Neuron (in vitro differentiated cells): ENCODE results near the gene MEDAG.
A peak's percentile ranks its signal among the peaks of the same experiment; 100 is the strongest.

Experiments used
- H2AFZ ChIP-seq: one replicate; pipeline ENCODE4 v1.6.1; 2013; ENCODE audit warnings: low read depth, mild to moderate bottlenecking, inconsistent platforms, low read length, moderate library complexity
- H3K27me3 ChIP-seq: one replicate; pipeline ENCODE4 v1.6.1; 2013; ENCODE audit warnings: low read length; ENCODE audit not compliant: insufficient read depth
- H3K36me3 ChIP-seq: one replicate; pipeline ENCODE4 v1.6.1; 2013; ENCODE audit warnings: low read length; ENCODE audit not compliant: insufficient read depth
- H3K4me1 ChIP-seq: one replicate; pipeline ENCODE4 v1.6.1; 2013; ENCODE audit warnings: low read length; ENCODE audit not compliant: insufficient read depth
- H3K4me3 ChIP-seq: 2 replicates; pipeline ENCODE4 v1.5.1; 2013; ENCODE audit warnings: mild to moderate bottlenecking, low read length, moderate library complexity
- H3K9me3 ChIP-seq: one replicate; pipeline ENCODE4 v1.6.1; 2013; ENCODE audit warnings: low read length

Gene MEDAG

DNA sequence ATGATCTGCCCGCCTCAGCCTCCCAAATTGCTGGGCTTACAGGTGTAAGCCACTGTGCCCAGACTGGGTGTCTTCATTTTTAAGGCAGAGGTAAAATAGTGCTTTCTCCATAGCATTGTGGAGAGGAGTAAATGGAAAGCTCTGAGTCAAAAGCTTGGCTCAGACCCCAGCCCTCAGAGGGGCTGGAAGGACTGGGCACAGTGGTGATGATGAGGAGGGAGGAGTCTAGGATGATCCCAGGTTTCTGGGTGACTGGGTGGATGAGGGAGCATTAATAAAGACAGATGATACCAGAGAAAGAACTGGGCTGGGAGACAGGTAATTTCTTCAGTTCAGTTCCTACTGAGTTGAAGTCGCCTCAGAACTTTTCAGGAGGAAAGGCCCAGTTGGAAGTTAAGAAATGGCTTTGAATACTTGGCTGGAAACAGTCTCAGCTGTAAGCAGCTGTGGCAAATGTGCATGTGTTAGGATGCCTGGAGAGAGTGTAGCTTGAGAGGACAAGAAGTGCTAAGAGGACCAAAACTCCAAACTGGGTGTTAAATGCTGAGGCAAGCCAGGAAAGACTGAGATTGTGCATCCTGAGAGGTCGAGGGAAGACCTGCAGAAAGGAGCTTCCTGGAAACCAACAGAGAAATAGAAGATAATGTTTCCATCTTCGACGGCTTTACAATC lies 37.1 kb upstream of the MEDAG start:
- peaks cover 40% of the 10 kb centered on the region for H3K4me1 ChIP-seq

DNA sequence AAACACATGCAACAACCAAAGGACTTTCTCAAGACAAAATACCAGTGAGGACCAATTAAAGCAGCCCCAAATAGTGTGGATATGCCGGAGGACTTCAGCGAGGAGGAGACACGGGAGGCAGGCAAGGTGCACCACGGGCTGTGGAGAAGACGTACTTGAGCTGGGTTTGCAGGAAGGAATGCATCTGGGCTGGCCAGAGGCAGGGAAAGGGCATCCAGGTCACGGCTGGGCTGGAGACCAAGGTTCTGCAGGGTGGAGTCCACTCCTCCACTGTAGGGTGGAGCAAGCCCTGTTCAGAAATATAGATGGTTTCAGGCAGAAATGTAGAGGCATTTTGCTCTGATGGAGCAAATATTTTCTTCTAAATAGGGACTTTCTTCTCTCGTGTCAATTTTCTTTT lies 36.6 kb upstream of the MEDAG start:
- H2AFZ ChIP-seq: no peak overlapping the region
- no peak overlapping the region for H3K4me3 ChIP-seq
- H3K36me3 ChIP-seq: no peaks in the 10 kb centered on the region
- H3K27me3 ChIP-seq: no peaks in the 10 kb centered on the region
- no peaks in the 10 kb centered on the region for H3K9me3 ChIP-seq
- H3K4me1 ChIP-seq: peaks cover 39% of the 10 kb centered on the region

More for the DNA sequence above, 37.1 kb upstream of the MEDAG start:
- Histone ChIP-seq H3K4me3 (no peak overlapping the region), H3K9me3 (no peaks in the 10 kb centered on the region), H3K36me3 (no peaks in the 10 kb centered on the region), H3K27me3 (no peaks in the 10 kb centered on the region), H2AFZ (no peak overlapping the region)

DNA sequence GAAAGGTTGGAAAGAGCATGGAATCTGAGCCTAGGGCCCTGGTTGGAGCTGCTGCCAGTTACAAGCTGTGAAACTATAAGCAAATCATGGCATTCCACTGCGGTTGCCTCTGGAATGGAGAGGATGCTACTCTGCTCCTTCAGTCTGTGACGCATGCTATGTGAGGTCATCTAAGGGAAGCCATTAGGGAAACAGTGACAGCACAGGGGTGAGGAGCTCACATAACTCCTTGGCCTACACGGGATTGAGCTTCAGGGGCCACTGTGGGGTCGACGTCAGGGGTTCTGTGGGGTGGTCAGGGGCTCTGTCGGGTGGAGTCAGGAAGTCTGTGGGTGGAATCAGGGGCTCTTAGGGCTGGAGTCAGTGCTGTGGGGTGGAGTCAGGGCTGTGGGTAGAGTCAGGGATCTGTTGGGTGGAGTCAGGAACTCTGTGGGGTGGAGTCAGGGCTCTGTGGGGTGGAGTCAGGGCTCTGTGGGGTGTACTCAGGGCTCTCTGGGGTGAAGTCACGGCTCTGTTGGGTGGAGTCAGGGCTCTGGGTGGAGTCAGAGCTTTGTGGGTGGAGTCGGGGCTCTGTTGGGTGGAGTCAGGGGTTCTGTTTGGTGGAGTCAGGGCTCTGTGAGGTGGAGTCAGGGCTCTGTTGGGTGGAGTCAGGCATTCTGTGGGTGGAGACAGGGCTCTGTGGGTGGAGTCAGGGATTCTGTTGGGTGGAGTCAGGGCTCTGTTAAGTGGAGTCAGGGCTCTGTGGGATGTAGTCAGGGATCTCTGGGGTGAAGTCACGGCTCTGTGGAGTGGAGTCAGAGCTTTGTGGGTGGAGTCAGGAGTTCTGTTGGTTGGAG lies 35.8 kb upstream of the MEDAG start:
- Histone ChIP-seq H3K4me3 (no peak overlapping the region), H3K27me3 (no peaks in the 10 kb centered on the region), H3K36me3 (no peaks in the 10 kb centered on the region), H3K4me1 (peaks cover 34% of the 10 kb centered on the region), H2AFZ (no peak overlapping the region), H3K9me3 (no peaks in the 10 kb centered on the region)

DNA sequence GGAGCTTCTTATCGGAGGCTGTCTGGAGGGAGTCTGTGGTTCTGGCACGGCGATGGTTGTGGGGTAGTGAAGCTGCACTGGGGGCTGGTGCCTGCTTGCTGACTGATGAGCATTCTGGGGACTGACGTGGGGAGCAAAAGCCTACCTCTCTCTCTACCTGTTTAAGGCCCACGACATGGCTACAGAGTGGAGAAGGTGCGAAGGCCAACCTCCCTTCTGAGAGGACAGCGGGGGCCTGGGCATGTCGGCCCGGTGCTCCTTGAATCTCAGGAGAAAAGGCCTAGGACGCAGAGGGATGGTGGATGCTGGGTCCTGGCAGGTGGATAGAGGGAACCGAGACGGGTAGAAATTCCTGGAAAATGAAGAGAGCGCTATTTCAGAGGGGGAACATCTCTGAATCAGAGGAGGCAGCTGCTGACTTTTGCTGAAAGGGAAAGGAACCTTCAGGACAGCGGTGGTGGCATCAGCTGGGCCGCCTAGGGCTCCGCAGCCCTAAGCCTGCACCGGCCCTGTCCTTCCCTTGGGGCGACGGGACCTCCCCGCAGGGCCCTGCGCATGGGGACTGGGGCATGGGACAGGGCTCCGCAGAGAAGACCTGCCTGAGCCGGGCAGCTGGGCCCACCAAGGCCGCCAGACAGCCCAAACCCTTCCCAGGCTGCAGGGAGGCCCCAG lies 35.0 kb upstream of the MEDAG start:
- Histone ChIP-seq H3K4me1 (peaks cover 27% of the 10 kb centered on the region), H3K9me3 (no peaks in the 10 kb centered on the region), H2AFZ (no peak overlapping the region), H3K36me3 (no peaks in the 10 kb centered on the region), H3K27me3 (no peaks in the 10 kb centered on the region), H3K4me3 (no peak overlapping the region)

DNA sequence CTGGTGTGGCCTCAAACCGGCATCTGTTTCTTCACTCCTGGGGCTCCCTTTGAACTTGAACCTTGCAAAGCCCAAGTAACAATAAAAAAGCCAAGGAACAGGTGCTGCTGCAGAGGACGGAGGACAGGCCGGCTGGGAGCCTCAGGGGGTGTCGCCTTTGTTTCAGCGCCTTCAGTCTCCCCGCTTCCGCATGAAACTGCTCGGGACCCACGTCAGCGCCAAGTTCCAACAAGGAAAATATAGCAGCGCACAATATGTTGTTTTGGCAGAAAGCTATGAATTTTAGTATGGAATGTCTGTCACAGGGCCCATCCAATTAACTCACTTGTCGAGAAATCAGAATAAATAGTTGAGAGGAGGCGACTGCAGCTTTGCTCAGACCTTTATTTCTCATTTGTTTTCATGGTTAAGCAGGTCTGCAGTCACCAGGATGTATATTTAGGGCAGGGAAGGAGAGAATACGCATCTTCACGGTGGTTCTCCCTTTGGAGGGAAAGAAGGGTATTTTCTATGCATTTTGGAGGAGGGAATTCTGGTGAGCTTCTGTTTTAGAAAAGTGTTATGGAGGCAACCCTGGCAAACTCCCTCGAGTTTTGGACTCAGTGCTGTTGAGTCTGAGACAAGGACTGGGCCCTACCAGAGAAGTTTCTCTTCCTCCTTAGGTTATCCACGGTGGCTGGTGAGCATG lies 34.3 kb upstream of the MEDAG start:
- H3K27me3 ChIP-seq: no peaks in the 10 kb centered on the region
- H3K4me1 ChIP-seq: peaks cover 27% of the 10 kb centered on the region
- H3K4me3 ChIP-seq: no peak overlapping the region
- H2AFZ ChIP-seq: no peak overlapping the region
- H3K9me3 ChIP-seq: no peaks in the 10 kb centered on the region
- H3K36me3 ChIP-seq: no peaks in the 10 kb centered on the region

DNA sequence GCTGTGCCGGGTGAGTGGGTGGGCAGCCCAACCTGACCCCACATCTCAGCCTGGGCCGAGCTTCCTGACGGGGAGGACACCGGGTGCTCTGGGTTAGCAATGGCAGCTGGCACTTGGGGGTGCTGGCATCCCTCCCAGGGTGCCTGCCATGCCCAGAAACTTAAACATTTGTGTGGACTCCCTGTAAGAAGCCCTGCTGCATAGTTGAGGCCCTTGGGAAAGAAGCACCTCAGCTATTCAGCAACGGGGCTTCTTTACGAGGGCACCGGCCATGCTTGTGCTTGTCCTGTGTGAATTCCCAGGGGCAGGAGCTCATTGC lies 33.8 kb upstream of the MEDAG start:
- Histone ChIP-seq H3K4me1 (peaks cover 27% of the 10 kb centered on the region), H3K27me3 (no peaks in the 10 kb centered on the region), H2AFZ (no peak overlapping the region), H3K4me3 (no peak overlapping the region), H3K36me3 (no peaks in the 10 kb centered on the region), H3K9me3 (no peaks in the 10 kb centered on the region)

DNA sequence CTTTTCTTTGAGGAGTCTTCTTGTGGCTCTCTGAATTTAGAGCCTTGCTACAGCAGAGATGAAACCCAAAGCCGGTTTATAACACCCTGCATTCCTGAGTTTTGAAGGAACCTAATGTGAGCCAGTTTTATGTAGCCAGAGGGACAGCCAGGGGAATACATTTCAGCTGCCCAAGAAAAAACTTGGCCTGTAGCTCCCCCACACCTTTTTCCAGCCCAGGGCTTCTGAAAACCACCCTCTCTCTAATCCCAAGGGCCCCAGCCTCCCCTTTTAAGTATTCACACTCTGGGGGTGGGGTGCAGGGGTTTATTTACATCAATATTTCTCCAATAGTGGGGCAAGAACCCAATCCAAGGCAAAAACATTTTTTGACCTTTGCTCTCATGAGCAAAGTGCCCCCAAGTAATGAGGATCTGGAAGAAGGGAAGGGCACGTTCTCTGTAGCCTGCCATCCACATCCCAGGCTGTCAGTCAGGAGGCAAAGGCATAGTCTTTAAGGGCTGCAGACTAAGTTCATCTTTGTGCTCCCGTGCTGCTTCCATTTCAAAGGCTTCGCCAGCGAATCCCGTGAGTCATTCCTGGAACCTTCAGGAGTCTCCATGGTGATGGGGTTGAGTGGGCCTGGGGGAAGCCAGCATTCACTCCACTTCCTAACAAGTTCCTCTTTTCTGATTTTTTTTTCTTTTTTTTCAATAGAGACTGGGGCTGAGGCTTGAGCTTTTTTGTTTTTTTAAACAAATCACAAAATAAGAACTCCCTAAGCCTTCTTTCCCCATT lies 33.2 kb upstream of the MEDAG start:
- Histone ChIP-seq H3K9me3 (no peaks in the 10 kb centered on the region), H3K4me1 (peaks cover 27% of the 10 kb centered on the region), H3K27me3 (no peaks in the 10 kb centered on the region), H3K4me3 (no peak overlapping the region), H2AFZ (no peak overlapping the region), H3K36me3 (no peaks in the 10 kb centered on the region)

DNA sequence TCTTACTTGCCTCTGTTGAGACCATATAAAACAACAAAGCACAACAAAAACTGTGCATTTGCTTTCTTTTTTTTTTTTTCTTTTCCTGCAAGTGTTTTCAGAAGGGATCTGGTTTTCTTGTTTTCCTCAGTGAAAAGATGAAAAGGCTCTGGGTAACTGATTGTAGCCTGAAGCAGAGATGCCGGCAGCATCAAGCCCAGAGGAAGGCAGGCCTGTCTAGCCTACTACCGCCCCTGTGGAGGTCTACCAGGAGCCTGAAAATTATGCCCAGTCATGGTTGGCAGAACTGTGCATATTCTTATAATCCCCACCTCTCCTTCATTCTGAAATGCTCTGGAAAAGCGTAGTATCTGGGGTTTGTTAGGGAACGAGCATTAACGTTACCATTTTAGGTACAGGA lies 32.6 kb upstream of the MEDAG start:
- Histone ChIP-seq H3K9me3 (no peaks in the 10 kb centered on the region), H3K36me3 (no peaks in the 10 kb centered on the region), H3K4me3 (no peak overlapping the region), H3K4me1 (peaks cover 27% of the 10 kb centered on the region), H3K27me3 (no peaks in the 10 kb centered on the region), H2AFZ (no peak overlapping the region)

DNA sequence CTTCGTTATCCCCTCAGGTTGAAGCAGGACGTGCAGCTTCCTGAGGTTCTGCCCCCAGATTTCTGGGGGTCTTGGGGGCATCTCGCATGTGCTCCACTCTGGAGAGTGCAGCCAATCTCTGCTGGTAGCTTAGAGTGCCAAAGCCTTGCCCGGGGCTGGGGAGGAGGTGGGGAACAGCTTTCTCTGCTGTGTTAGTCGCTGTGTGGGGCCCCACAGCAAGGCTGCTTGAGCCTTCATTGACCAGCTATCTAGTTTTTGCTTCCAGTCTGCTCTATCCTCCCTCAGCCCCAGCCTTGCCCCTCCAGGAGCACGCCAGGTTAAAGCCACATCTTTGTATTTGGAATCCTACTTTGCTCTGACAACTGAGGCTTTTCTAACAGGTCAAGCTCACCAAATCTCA lies 32.0 kb upstream of the MEDAG start:
- no peaks in the 10 kb centered on the region for H3K27me3 ChIP-seq
- peaks cover 27% of the 10 kb centered on the region for H3K4me1 ChIP-seq
- no peak overlapping the region for H3K4me3 ChIP-seq
- H3K36me3 ChIP-seq: no peaks in the 10 kb centered on the region
- no peaks in the 10 kb centered on the region for H3K9me3 ChIP-seq
- no peak overlapping the region for H2AFZ ChIP-seq

DNA sequence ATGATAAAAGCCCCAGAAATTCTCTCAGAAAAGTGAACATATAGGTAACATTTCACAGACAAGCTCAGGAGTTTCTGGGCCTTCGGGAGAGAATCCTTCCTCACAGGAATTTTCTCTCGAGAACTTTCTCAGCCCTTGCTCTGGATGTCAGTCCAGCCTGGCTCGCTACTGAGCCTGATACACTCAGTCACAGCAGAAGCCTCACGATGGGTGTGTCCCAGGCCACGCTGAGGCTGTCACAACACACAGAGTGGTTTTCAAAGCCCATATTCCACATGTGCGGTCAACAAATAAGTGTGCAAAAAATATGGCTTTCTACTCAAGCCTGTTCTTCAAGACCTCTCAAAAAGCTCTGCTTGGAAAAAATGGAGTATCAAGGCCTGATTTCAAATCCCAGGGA lies 31.5 kb upstream of the MEDAG start:
- Histone ChIP-seq H3K9me3 (no peaks in the 10 kb centered on the region), H3K4me3 (no peak overlapping the region), H3K27me3 (no peaks in the 10 kb centered on the region), H2AFZ (no peak overlapping the region), H3K4me1 (peaks cover 27% of the 10 kb centered on the region), H3K36me3 (no peaks in the 10 kb centered on the region)

DNA sequence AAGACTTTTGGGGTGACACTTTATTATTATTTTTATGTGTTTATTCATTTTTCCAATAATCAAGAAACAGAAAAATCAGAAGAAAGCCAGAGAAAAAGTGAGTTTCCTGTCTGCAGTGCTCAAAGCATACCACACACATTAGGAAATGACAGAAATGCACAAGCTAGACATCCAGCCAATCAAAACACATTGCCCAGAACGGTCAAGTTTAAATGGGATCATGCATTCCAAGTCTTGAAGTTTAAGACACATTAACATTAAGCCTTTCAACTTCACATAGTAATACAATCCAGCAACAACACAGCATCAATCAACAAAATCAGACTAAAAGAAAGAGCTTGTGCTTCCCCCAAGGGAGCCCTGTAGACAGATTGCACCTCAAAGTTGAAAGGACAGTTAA lies 28.7 kb upstream of the MEDAG start:
- no peak overlapping the region for H2AFZ ChIP-seq
- H3K27me3 ChIP-seq: no peaks in the 10 kb centered on the region
- no peak overlapping the region for H3K4me3 ChIP-seq
- peaks cover 26% of the 10 kb centered on the region for H3K4me1 ChIP-seq
- H3K36me3 ChIP-seq: no peaks in the 10 kb centered on the region
- no peaks in the 10 kb centered on the region for H3K9me3 ChIP-seq

DNA sequence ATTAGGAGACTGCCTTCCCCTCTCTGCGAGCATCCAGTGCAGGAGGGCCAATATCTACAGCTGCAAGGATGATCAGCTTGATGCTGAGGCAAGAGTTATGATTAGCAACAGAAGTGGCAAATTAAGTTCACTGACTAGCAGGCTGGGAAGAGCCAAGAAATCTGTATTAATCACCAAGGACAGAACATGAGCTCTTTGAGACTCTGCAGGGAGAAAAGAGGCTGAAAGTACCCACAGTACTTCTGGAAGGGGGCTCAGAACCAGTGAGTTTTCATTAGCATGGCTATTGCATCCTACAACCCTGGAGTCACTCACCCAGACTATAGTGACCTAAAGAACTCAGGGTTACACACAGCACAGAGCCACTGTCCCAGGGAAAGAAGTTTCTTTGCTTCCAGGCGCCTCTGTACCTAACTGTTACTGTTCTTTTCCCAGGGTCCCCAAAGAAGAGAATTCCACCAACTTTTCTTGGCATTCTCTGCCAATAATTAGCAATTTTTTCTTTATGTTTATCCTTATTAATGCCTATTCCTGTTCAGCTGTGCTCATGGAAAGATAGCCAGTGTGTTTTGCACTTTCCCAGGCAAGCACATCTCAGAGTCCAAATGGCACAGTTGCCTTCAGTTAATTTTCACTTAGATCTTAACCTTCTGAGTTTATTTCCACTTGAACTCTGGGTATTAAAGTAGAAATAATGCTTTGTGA lies 25.8 kb upstream of the MEDAG start:
- Histone ChIP-seq H3K36me3 (no peaks in the 10 kb centered on the region), H2AFZ (peak overlapping the region; percentile 21), H3K9me3 (no peaks in the 10 kb centered on the region), H3K4me1 (peaks cover 6% of the 10 kb centered on the region), H3K27me3 (no peaks in the 10 kb centered on the region), H3K4me3 (no peak overlapping the region)
